GM21423 (cell line): ENCODE data around the gene SLC15A1.
"Not testable (repeated sequence)": the region's sequence is repeated elsewhere in the genome, so short reads cannot be mapped to it uniquely, and the experiment has no call there.

Source experiments
- ATAC-seq: cut with Tn5 transposase; IDR thresholded peaks from one replicate; pipeline ENCODE4 v1.9.1; 2021; ENCODE audit warnings: mild to moderate bottlenecking, moderate library complexity; ENCODE audit not compliant: unreplicated experiment

SLC15A1 gene

GRCh38 chr13:98754468-98754867 is 2.0 kb upstream of the SLC15A1 start:
- ATAC-seq, result not testable (repeated sequence)

- no peak for ATAC-seq
Measured at GRCh38 chr13:98751861-98752466, 508 bp downstream of the SLC15A1 start.

GRCh38 chr13:98751367-98751782 is 1.1 kb downstream of the SLC15A1 start:
- no peak for ATAC-seq

- ATAC-seq, result no peak
Measured at GRCh38 chr13:98749501-98749900, 3.0 kb downstream of the SLC15A1 start.

- ATAC-seq, result no peak
Measured at GRCh38 chr13:98746968-98747367, 5.5 kb downstream of the SLC15A1 start.

DNA sequence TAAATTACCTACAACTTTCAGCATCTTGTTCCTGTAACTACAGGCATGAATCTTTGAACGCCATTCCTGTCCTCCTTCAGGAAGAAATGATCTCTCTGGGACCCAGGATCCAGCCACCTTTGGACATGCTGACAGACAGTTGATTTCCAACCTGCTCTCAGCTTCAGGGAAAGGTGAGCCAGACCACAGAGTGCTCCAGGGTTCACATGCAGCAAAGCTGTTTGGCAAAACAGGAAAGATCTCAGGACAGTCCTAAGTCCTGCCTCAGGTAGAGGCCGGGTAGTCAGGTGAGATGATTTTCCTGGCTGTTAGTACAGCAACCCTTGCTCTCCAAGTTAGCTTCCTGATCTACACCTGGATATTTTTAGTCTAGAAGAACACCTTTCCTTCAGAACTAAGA is 9.1 kb downstream of the SLC15A1 start:
- no peak for ATAC-seq

GRCh38 chr13:98742961-98743360 is 9.5 kb downstream of the SLC15A1 start:
- ATAC-seq, result no peak

DNA sequence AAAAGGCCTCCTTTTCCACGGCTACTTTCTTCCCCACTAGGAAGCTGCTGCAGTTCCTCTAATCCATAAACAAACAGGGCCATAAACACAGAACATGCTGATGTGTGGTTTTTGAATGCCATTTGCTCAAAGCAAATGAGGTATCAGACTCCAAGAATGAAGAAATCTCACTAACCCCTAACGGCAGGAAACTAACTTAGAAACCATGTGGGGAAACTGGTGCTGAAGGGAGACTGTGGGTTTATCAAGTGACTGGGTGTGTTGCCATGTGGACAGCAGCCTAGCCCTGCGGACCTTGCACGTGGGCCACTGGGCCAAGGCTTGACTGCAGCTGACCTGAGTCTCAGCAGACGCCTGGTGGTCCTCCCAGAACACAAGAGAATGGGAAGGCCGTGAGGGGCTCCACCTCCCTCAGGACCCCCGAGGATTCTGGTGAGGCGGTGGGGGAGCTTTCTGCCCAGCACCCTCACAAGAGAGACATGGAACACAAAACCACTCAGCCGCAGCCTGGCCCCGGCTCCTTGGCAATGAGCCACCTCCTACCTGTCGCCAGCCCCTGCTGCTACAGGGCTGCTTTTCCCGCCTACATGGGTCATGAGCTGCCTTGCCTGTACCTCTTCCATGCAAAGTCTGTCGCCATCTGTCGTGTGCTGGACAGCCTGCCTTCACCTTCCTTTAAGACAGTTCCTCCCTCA is 10.6 kb downstream of the SLC15A1 start:
- no peak for ATAC-seq

- no peak for ATAC-seq
Measured at GRCh38 chr13:98740131-98740530, 12.3 kb downstream of the SLC15A1 start.

GRCh38 chr13:98738993-98739392 is 13.5 kb downstream of the SLC15A1 start:
- ATAC-seq, result no peak

DNA sequence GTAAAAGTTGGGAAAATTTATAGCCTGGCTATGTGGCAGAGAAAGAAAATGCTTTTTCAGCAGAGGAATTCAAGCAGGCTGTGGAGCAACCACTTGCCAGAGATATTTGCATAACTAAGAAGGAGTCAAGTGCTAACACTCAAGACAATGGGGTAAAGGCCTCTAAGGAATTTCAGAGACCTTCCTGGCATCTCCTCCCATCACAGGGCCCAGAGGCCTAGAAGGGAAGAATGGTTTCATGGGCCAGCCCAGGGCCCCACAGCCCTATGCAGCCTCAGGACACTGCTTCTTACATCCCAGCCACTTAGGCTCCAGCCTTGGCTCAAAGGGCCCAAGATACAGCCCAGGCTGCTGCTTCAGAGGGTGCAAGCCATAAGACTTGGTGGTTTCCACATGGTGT is 14.3 kb downstream of the SLC15A1 start:
- no peak for ATAC-seq

- ATAC-seq, result no peak
Measured at GRCh38 chr13:98731925-98732324, 20.5 kb downstream of the SLC15A1 start.

GRCh38 chr13:98731038-98731437 is 21.4 kb downstream of the SLC15A1 start:
- ATAC-seq, result no peak

DNA sequence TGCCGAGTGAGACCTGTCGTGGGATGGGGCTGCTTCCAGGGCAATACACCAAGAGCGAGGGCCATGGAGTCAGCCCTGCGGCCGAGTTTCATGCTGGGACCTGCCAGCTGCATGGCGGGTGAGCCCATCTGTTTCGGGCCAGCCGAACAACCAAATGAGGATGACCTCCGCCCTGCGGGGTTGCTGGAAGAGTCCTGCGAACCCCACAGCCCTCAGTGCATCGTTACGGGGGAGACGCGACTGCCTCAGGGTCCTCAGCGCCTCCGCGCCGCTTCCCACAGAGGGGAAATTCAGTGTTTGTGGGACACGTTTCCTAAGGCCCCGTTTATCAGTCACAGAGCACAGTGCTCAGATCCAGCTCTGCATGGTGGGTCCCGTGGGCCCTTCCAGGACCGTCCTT is 22.0 kb downstream of the SLC15A1 start:
- ATAC-seq, result no peak

DNA sequence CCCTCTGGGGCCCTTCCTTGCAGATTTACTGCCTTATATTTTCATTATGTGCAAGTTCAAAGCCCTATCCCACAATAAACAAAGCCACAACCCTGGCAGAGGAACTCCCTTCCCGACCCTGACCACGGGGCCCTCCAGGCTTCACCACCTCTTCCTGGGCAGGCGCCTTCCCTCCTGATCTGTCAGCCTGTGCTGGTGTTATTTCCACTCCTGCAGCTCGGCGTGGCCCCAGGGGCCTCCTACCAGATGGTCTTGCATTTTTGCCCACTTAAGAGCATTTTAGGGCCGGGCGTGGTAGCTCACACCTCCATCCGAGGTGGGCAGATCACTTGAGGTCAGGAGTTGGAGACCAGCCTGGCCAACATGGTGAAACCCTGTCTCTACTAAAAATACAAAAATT is 22.8 kb downstream of the SLC15A1 start:
- ATAC-seq, result no peak

GRCh38 chr13:98722958-98723357 is 29.5 kb downstream of the SLC15A1 start:
- ATAC-seq, result no peak

- ATAC-seq, result no peak
Measured at GRCh38 chr13:98721825-98722510, 30.5 kb downstream of the SLC15A1 start.

- ATAC-seq, result no peak
Measured at GRCh38 chr13:98719527-98720250, 32.8 kb downstream of the SLC15A1 start.

- ATAC-seq, result no peak
Measured at GRCh38 chr13:98717891-98718290, 34.6 kb downstream of the SLC15A1 start.

- ATAC-seq, result no peak
Measured at GRCh38 chr13:98717256-98717655, 35.2 kb downstream of the SLC15A1 start.

DNA sequence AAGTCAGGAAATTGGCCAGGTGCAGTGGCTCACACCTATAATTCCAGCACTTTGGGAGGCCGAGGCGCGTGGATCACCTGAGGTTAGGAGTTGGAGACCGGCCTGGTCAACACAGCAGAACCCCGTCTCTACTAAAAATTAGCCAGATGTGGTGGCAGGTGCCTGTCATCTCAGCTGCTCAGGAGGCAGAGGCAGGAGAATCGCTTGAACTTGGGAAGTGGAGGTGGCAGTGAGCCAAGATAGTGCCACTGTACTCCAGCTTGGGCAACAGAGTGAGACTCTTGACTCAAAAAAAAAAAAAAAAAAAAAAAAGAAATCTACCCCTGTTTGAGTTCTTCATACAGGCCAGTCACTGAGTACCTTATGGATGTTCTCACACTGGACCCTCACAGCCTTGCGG is 42.0 kb downstream of the SLC15A1 start:
- no peak for ATAC-seq
